GM19193 (cell line): ENCODE measurements around the gene SOX5.

Experiments used
- POLR2A ChIP-seq: IDR thresholded peaks from 4 replicates; pipeline ENCODE4 v1.6.1; 2011; ENCODE audit not compliant: insufficient read depth, insufficient read length; ENCODE audit errors: extremely low read depth

The SOX5 gene

GRCh38 chr12:23648546-23648945 is 300.9 kb downstream of the SOX5 start:
- TF ChIP-seq POLR2A = no peak

- no peak for TF ChIP-seq POLR2A
Observed at GRCh38 chr12:23640754-23641153, 308.7 kb downstream of the SOX5 start.

GRCh38 chr12:23634344-23634743 is 315.1 kb downstream of the SOX5 start:
- TF ChIP-seq POLR2A = no peak

GRCh38 chr12:23631786-23632377 is 317.6 kb downstream of the SOX5 start:
- no peak for TF ChIP-seq POLR2A

GRCh38 chr12:23630524-23630923 is 318.9 kb downstream of the SOX5 start:
- TF ChIP-seq POLR2A = no peak

GRCh38 chr12:23628806-23629205 is 320.7 kb downstream of the SOX5 start:
- TF ChIP-seq POLR2A = no peak

GRCh38 chr12:23626791-23627190 is 322.7 kb downstream of the SOX5 start:
- no peak for TF ChIP-seq POLR2A

- no peak for TF ChIP-seq POLR2A
Observed at GRCh38 chr12:23621900-23622299, 327.6 kb downstream of the SOX5 start.

GRCh38 chr12:23618718-23619117 is 330.8 kb downstream of the SOX5 start:
- no peak for TF ChIP-seq POLR2A

- TF ChIP-seq POLR2A = no peak
Observed at GRCh38 chr12:23617749-23618148, 331.7 kb downstream of the SOX5 start.

- TF ChIP-seq POLR2A = no peak
Observed at GRCh38 chr12:23614280-23614679, 335.2 kb downstream of the SOX5 start.

GRCh38 chr12:23611320-23611719 is 338.1 kb downstream of the SOX5 start:
- TF ChIP-seq POLR2A = no peak

- TF ChIP-seq POLR2A = no peak
Observed at GRCh38 chr12:23600919-23601318, 348.6 kb downstream of the SOX5 start.

GRCh38 chr12:23596568-23596967 is 352.9 kb downstream of the SOX5 start:
- no peak for TF ChIP-seq POLR2A

GRCh38 chr12:23587833-23588559 is 361.5 kb downstream of the SOX5 start:
- TF ChIP-seq POLR2A = no peak

GRCh38 chr12:23585782-23586163 is 363.7 kb downstream of the SOX5 start:
- TF ChIP-seq POLR2A = no peak
